H1 (cell line): ENCODE measurements around the gene NECAB3. TPM values are rescaled to one million over a fixed set of nuclear protein-coding genes. Genes with fewer than 3 reads are reported as not detected.

Experiments used
- CTCF ChIA-PET: fragments of 300-600 bp; sonication (Branson Sonifier 250); formaldehyde crosslinking; loops from one replicate; lab custom pipeline; 2021; ENCODE audit not compliant: partially characterized antibody; lab: Charles Lee
- POLR2A ChIA-PET: fragments of 300-600 bp; sonication (Branson Sonifier 250); formaldehyde crosslinking; loops from one replicate; lab custom pipeline; 2021; ENCODE audit warnings: inconsistent platforms; ENCODE audit not compliant: partially characterized antibody; lab: Charles Lee
- DNase-seq, 2 experiments: peaks; one replicate each; pipeline versions ENCODE4 v3.0.0 to v3.0.0-alpha.2; 2010 to 2022; ENCODE audit warnings: low spot score in 2 of 2, low read depth in 1 of 2, mixed read lengths in 1 of 2
- FAIRE-seq: peaks from 2 replicates; lab custom pipeline; 2011; peaks lifted over from hg19 to GRCh38; lab: Jason Lieb, UNC
- H2AFZ ChIP-seq: 2 replicates; pipeline ENCODE4 v1.8.1; 2012; ENCODE audit warnings: low read length, inconsistent platforms
- H2AK5ac ChIP-seq: 2 replicates; pipeline ENCODE4 v1.6.1; 2013; ENCODE audit warnings: low read depth, low read length
- H2BK120ac ChIP-seq: replicated peaks from 2 replicates; pipeline ENCODE3; 2013; ENCODE audit warnings: low read depth, low read length, inconsistent platforms
- H2BK12ac ChIP-seq: 2 replicates; pipeline ENCODE4 v1.6.1; 2013; ENCODE audit warnings: low read depth, low read length
- H2BK15ac ChIP-seq: 2 replicates; pipeline ENCODE4 v1.6.1; 2013; ENCODE audit warnings: low read length
- H2BK20ac ChIP-seq: 2 replicates; pipeline ENCODE4 v1.6.1; 2013; ENCODE audit warnings: low read length
- H2BK5ac ChIP-seq: 2 replicates; pipeline ENCODE4 v1.6.1; 2013; ENCODE audit warnings: low read depth, low read length
- H3K14ac ChIP-seq: 2 replicates; pipeline ENCODE4 v1.6.1; 2013; ENCODE audit warnings: inconsistent platforms; ENCODE audit not compliant: insufficient read length
- H3K18ac ChIP-seq: 2 replicates; pipeline ENCODE4 v1.6.1; 2013; ENCODE audit warnings: low read length; ENCODE audit errors: extremely low read depth
- H3K23ac ChIP-seq: 2 replicates; pipeline ENCODE4 v1.6.1; 2013; ENCODE audit warnings: inconsistent platforms; ENCODE audit not compliant: insufficient read length
- H3K23me2 ChIP-seq: 2 replicates; pipeline ENCODE4 v1.6.1; 2013; ENCODE audit warnings: low read depth, low read length
- H3K27ac ChIP-seq: 2 replicates; pipeline ENCODE4 v1.6.1; 2011; ENCODE audit warnings: low read depth, low read length, inconsistent platforms
- H3K27me3 ChIP-seq, 4 experiments: replicated peaks in 1 of 4; 1 replicate in 1 of 4; 2 replicates in 3 of 4; pipeline versions ENCODE4 v1.6.1 to v1.8.1; 2011 to 2013; ENCODE audit warnings: low read length in 3 of 4, mild to moderate bottlenecking in 3 of 4, inconsistent platforms in 2 of 4, mixed read lengths in 2 of 4, moderate library complexity in 1 of 4; ENCODE audit not compliant: control insufficient read depth in 3 of 4, insufficient read depth in 3 of 4; ENCODE audit errors: extremely low read depth in 1 of 4
- H3K36me3 ChIP-seq, 4 experiments: 2 replicates each; pipeline versions ENCODE4 v1.6.1 to v1.8.1; 2011 to 2013; ENCODE audit warnings: mild to moderate bottlenecking in 4 of 4, low read length in 3 of 4, moderate library complexity in 2 of 4, control low read depth in 1 of 4, inconsistent platforms in 1 of 4; ENCODE audit not compliant: insufficient read depth in 4 of 4, control insufficient read depth in 2 of 4
- H3K4ac ChIP-seq: replicated peaks from 2 replicates; pipeline ENCODE3; 2013; ENCODE audit warnings: low read length, low read depth, mixed read lengths, inconsistent platforms; ENCODE audit not compliant: insufficient read length
- H3K4me1 ChIP-seq, 4 experiments: replicated peaks in 1 of 4; 1 replicate in 1 of 4; 2 replicates in 3 of 4; pipeline versions ENCODE4 v1.6.1 to v1.8.1; 2011 to 2013; ENCODE audit warnings: low read length in 3 of 4, inconsistent platforms in 2 of 4, mixed read lengths in 1 of 4; ENCODE audit not compliant: insufficient read depth in 4 of 4, control insufficient read depth in 3 of 4
- H3K4me2 ChIP-seq, 2 experiments: 2 replicates each; pipeline versions ENCODE4 v1.6.1 to v1.8.1; 2011 to 2013; ENCODE audit warnings: low read depth in 2 of 2, low read length in 2 of 2, control low read depth in 1 of 2, inconsistent platforms in 1 of 2, mild to moderate bottlenecking in 1 of 2; ENCODE audit not compliant: insufficient read depth in 1 of 2
- H3K4me3 ChIP-seq, 4 experiments: fragments of 200-600, 300-600 bp in 1 of 4; sonication (generic), shearing (Covaris generic), sonication (Bioruptor Twin) in 1 of 4; 2 replicates each; pipeline versions ENCODE4 v1.5.1 to v1.8.1; 2011 to 2016; ENCODE audit warnings: low read length in 4 of 4, low read depth in 3 of 4, control low read depth in 2 of 4, inconsistent platforms in 2 of 4, mild to moderate bottlenecking in 2 of 4, mixed read lengths in 1 of 4, moderate library complexity in 1 of 4; ENCODE audit not compliant: insufficient read depth in 2 of 4; ENCODE audit errors: extremely low read depth in 1 of 4
- H3K56ac ChIP-seq: replicated peaks from 2 replicates; pipeline ENCODE3; 2013; ENCODE audit warnings: low read depth, mild to moderate bottlenecking, mixed read lengths, low read length, inconsistent platforms; ENCODE audit not compliant: insufficient read length
- H3K79me1 ChIP-seq: 2 replicates; pipeline ENCODE4 v1.6.1; 2013; ENCODE audit warnings: low read depth, low read length, control low read depth
- H3K79me2 ChIP-seq, 2 experiments: 2 replicates each; pipeline versions ENCODE4 v1.6.1 to v1.8.1; 2012 to 2013; ENCODE audit warnings: low read length in 2 of 2, mild to moderate bottlenecking in 2 of 2, inconsistent platforms in 1 of 2; ENCODE audit not compliant: insufficient read depth in 2 of 2, control insufficient read depth in 1 of 2
- H3K9ac ChIP-seq, 4 experiments: replicated peaks in 1 of 4; 1 replicate in 1 of 4; 2 replicates in 3 of 4; pipeline versions ENCODE4 v1.6.1 to v1.8.1; 2011 to 2013; ENCODE audit warnings: low read depth in 3 of 4, low read length in 3 of 4, control low read depth in 2 of 4, mild to moderate bottlenecking in 2 of 4, moderate library complexity in 2 of 4, inconsistent platforms in 1 of 4; ENCODE audit errors: extremely low read depth in 1 of 4
- H3K9me3 ChIP-seq, 2 experiments: 2 replicates each; pipeline versions ENCODE4 v1.6.1 to v1.8.1; 2012 to 2013; ENCODE audit warnings: mild to moderate bottlenecking in 2 of 2, moderate library complexity in 2 of 2, control low read depth in 1 of 2, inconsistent platforms in 1 of 2, low read depth in 1 of 2, low read length in 1 of 2, mixed read lengths in 1 of 2; ENCODE audit not compliant: insufficient read depth in 2 of 2
- H4K20me1 ChIP-seq, 2 experiments: replicated peaks in 1 of 2; 2 replicates each; pipeline versions ENCODE3 to v1.8.1; 2011 to 2013; ENCODE audit warnings: inconsistent platforms in 2 of 2, low read length in 2 of 2, mild to moderate bottlenecking in 1 of 2; ENCODE audit not compliant: insufficient read depth in 2 of 2, control insufficient read depth in 1 of 2
- H4K5ac ChIP-seq: 2 replicates; pipeline ENCODE4 v1.6.1; 2013; ENCODE audit warnings: low read length, low read depth, mixed read lengths, inconsistent platforms; ENCODE audit not compliant: insufficient read length
- H4K8ac ChIP-seq: 2 replicates; pipeline ENCODE4 v1.8.0; 2013; ENCODE audit warnings: mild to moderate bottlenecking, moderate library complexity, low read length, inconsistent platforms; ENCODE audit not compliant: insufficient read depth; ENCODE audit errors: extremely low read depth
- H4K91ac ChIP-seq: replicated peaks from 2 replicates; pipeline ENCODE3; 2013; ENCODE audit warnings: low read length, mixed read lengths, inconsistent platforms; ENCODE audit not compliant: insufficient read length
- POLR2AphosphoS5 ChIP-seq: IDR thresholded peaks from 2 replicates; pipeline ENCODE4 v1.6.1; 2011; ENCODE audit warnings: low read depth, low read length
- SP1 ChIP-seq: IDR thresholded peaks from 2 replicates; pipeline ENCODE4 v1.6.1; 2011; ENCODE audit warnings: low read depth, low read length
- WGBS, 2 experiments: shearing (Covaris generic) in 1 of 2; methylation state at CpG; one replicate each; pipeline versions ENCODE4 v1.1.6 to v1.1.7; 2013 to 2015; ENCODE audit warnings: low lambda C conversion rate in 2 of 2, mixed read lengths in 2 of 2, inconsistent platforms in 1 of 2, low coverage in 1 of 2, missing lambda C conversion rate in 1 of 2; ENCODE audit not compliant: insufficient replicate concordance in 2 of 2, insufficient coverage in 1 of 2, insufficient read length in 1 of 2; ENCODE audit errors: extremely low coverage in 1 of 2, missing lambda C conversion rate in 1 of 2; 5-methylcytosine and 5-hydroxymethylcytosine counted together
- polyA plus RNA-seq, 7 experiments: library from polyadenylated mRNA; depleted of rRNA in 3 of 7; stranded (reverse) in 5 of 7; unstranded in 2 of 7; fragments of >200 nt in 5 of 7; fragments of 200-250 nt in 2 of 7; gene quantifications; 1 replicate in 5 of 7; 2 replicates in 1 of 7; 4 replicates in 1 of 7; pipeline versions ENCODE4 v1.2.1 to v1.2.3, GENCODE V29; 2011 to 2013; ENCODE audit warnings: missing spikeins in 2 of 7, mixed read lengths in 2 of 7
- total RNA-seq: library from RNA; stranded (reverse); fragmentation: NEBNext Ultra II Directional; extraction: Animal tissue kit (Norgen Biotek cat#: 25700); gene quantifications from 2 replicates; pipeline ENCODE4 v1.2.1, GENCODE V29; 2021

Gene NECAB3
- total and polyA plus RNA-seq, 2 of the 8 experiments (the other 6 are each of a cell fraction or from before 2014, with no cell fraction given), result 20.5 to 46.2 TPM

DNA sequence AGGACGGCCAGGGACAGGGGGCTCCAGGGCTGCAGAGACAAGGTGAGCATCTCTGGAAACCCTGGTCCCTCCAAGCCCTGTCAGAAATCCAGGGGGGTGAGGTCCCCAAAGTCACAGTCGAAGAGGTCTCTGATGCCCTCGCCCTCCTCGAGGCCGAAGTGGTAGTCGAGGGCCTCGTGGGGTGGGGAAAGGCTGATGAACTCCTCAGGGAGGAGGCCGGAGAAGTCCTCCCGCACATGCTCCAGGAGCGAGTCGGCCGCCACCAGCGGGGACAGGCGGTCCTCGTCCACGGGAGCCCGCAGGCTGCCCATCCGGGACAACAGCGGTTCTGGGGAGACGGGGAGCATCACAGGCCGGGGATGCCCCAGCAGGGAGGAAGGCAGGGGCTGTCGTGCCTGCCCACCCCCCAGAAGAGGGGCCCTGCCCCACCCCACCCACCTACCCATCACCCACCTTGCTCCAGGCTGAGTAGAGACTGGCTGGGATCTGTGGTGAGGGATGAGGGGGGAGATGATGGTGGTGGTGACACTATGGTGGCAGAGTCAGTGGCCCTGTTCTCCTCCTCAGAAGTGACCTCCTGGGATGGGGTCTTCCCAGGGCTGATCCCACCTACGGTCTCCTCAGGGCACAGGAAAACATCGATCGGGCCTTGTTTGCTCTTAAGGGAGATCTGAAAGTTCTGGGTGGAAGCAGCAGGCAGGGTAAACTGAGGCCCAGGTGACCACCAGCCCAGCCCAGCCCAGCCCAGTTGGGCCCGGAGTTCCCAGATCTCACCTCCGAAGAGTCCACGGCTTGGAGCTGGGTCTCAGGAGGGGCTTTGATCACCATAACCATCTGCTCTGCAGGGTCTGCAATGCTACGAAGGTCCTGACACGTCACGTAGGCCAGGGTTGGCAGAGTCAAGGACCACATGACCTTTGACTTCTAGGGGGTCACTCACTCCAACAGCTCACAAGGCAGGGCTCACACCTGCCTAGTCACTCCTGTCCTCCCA is 2.7 kb upstream of the NECAB3 start:
- no peak for FAIRE-seq
- CTCF ChIA-PET, result interaction anchor here (1.2 to 1.5 kb wide), 2 partner anchors 8 to 18 kb away, joined by 5 to 9 read pairs; no protein-coding TSS in a partner anchor

More for the DNA sequence above, 2.7 kb upstream of the NECAB3 start:
- Histone ChIP-seq H3K18ac (no peak overlapping the region), H3K9me3 (no peaks in the 10 kb centered on the region), H2BK12ac (no peak overlapping the region), H4K20me1 (peaks cover 9 to 46% of the 10 kb centered on the region in 2 experiments), H3K36me3 (peaks cover 19 to 36% (median 32%) of the 10 kb centered on the region in 4 experiments; a peak in 6 of 8 replicates), H3K79me2 (peaks cover 0 to 14% of the 10 kb centered on the region in 2 experiments; a peak in 2 of 4 replicates), H3K4me2 (no peak overlapping the region), H3K56ac (no peak overlapping the region), H3K27ac (no peak overlapping the region), H2BK15ac (no peak overlapping the region), H2BK120ac (no peak overlapping the region), H4K5ac (no peak overlapping the region), H3K23ac (no peak overlapping the region), H4K8ac (no peak overlapping the region), H4K91ac (no peak overlapping the region), H3K27me3 (no peaks in the 10 kb centered on the region), H3K4me1 (peaks cover 0 to 22% (median 11%) of the 10 kb centered on the region in 4 experiments; a peak in 4 of 7 replicates), H3K79me1 (peaks cover 5% of the 10 kb centered on the region), H3K9ac (no peak overlapping the region), H2AK5ac (no peak overlapping the region), H2BK20ac (no peak overlapping the region), H3K23me2 (peaks cover 13% of the 10 kb centered on the region), H2BK5ac (no peak overlapping the region), H3K4me3 (no peak overlapping the region), H3K4ac (no peak overlapping the region), H2AFZ (no peak overlapping the region), H3K14ac (no peak overlapping the region)
- no peak for DNase-seq
- POLR2A ChIA-PET, result interaction anchor here (1.3 to 17.9 kb wide), 3 partner anchors 2 to 35 kb away, joined by 5 to 245 read pairs (median 245); partner anchors contain the start of genes ACTL10, C20orf144 and NECAB3
- 91% methylated on average over 31 of the region's 31 CpGs; no CpG with 5 or more reads in 1 of the 2 experiments for WGBS, 2 experiments
- no peak for TF ChIP-seq SP1
- TF ChIP-seq POLR2AphosphoS5, result peak; percentile 30; the same call in 1 of the 2 replicates
